Astrocyte (in vitro differentiated cells and primary cell): ENCODE results near the gene GRIA1.

ENCODE experiments used
- EZH2 ChIP-seq: IDR thresholded peaks from 2 replicates; pipeline ENCODE4 v1.6.1; 2012; ENCODE audit warnings: mild to moderate bottlenecking, low read length, inconsistent platforms; ENCODE audit not compliant: insufficient read depth
- TF ChIP-seq, protein P1 (sequence below): IDR thresholded peaks from 2 replicates; pipeline ENCODE4 v1.5.1; 2011; ENCODE audit warnings: low read depth, mild to moderate bottlenecking, inconsistent platforms, low read length, moderate library complexity; ENCODE audit not compliant: insufficient read depth

DNA sequence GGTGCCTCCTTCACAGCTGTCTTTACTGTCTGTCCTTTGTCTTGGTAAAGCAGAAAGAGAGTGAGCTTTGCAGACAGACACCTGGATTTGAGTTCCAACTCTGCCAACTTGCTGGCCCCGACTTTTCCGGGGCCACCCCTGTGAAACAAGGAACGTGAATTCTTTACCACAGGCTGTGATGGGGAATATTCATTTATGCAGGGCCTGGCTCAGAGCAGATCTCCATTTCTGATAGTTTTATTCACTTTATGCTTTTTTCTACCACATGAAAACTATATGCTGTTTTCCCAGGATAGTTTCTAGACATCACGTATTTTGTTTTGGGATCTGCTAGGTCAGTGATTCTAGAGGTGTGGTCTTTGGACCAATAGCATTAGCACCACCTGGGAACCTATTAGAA lies 211.8 kb downstream of the GRIA1 start:
- TF ChIP-seq, protein P1, sequence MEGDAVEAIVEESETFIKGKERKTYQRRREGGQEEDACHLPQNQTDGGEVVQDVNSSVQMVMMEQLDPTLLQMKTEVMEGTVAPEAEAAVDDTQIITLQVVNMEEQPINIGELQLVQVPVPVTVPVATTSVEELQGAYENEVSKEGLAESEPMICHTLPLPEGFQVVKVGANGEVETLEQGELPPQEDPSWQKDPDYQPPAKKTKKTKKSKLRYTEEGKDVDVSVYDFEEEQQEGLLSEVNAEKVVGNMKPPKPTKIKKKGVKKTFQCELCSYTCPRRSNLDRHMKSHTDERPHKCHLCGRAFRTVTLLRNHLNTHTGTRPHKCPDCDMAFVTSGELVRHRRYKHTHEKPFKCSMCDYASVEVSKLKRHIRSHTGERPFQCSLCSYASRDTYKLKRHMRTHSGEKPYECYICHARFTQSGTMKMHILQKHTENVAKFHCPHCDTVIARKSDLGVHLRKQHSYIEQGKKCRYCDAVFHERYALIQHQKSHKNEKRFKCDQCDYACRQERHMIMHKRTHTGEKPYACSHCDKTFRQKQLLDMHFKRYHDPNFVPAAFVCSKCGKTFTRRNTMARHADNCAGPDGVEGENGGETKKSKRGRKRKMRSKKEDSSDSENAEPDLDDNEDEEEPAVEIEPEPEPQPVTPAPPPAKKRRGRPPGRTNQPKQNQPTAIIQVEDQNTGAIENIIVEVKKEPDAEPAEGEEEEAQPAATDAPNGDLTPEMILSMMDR, result no peak
- TF ChIP-seq EZH2, result no peak
